NB4 (cell line): Measurements from ENCODE around the gene AR.

ENCODE experiments used
- DNase-seq: peaks from one replicate; pipeline ENCODE4 v3.0.0; 2010; ENCODE audit warnings: low read depth
- H3K4me3 ChIP-seq: one replicate; pipeline ENCODE4 v1.5.1; 2011; ENCODE audit warnings: mild to moderate bottlenecking, low read depth, low read length, moderate library complexity
- CTCF ChIP-seq: IDR thresholded peaks from one replicate; pipeline ENCODE4 v1.5.1; 2012; ENCODE audit warnings: low read depth, low read length
- MAX ChIP-seq: IDR thresholded peaks from 2 replicates; pipeline ENCODE4 v1.6.1; 2011; ENCODE audit warnings: low read depth, low read length
- MYC ChIP-seq: IDR thresholded peaks from 2 replicates; pipeline ENCODE4 v1.6.1; 2011; ENCODE audit warnings: low read depth, low read length
- POLR2A ChIP-seq: IDR thresholded peaks from 2 replicates; pipeline ENCODE4 v1.6.1; 2011; ENCODE audit warnings: mild to moderate bottlenecking; ENCODE audit not compliant: insufficient read length; ENCODE audit errors: extremely low read depth

The AR gene

GRCh38 chrX:67543818-67544217 lies at the start of gene AR:
TSS of gene AR (plus strand) at chrX:67544021. CDS start at chrX:67545147, 1,126 bp downstream.
- no peak within 1 kb of the TSS for H3K4me3 ChIP-seq
- no peak for TF ChIP-seq MYC
- no peak for DNase-seq

- no peak for TF ChIP-seq MAX
- no peak for TF ChIP-seq CTCF
- TF ChIP-seq POLR2A: no peak
- no peak for TF ChIP-seq MYC
- DNase-seq: no peak
- H3K4me3 ChIP-seq: no peak overlapping the region
These were observed 43.2 kb upstream of the AR start for GRCh38 chrX:67500617-67501016.

- DNase-seq: no peak
- TF ChIP-seq POLR2A: no peak
- TF ChIP-seq CTCF: no peak
- TF ChIP-seq MYC: no peak
- TF ChIP-seq MAX: no peak
- H3K4me3 ChIP-seq: no peak overlapping the region
These were observed 40.8 kb upstream of the AR start for GRCh38 chrX:67503004-67503403.

GRCh38 chrX:67503453-67503852 lies 40.4 kb upstream of the AR start:
- H3K4me3 ChIP-seq: no peak overlapping the region
- no peak for DNase-seq
- no peak for TF ChIP-seq CTCF
- TF ChIP-seq MYC: no peak
- no peak for TF ChIP-seq POLR2A

- H3K4me3 ChIP-seq: no peak overlapping the region
- TF ChIP-seq MYC (no peak), POLR2A (no peak), CTCF (no peak), MAX (no peak)
- DNase-seq: no peak
These were observed 23.1 kb upstream of the AR start for GRCh38 chrX:67520671-67521070.

GRCh38 chrX:67523002-67523681 lies 20.7 kb upstream of the AR start:
- TF ChIP-seq MAX (no peak), MYC (no peak), CTCF (no peak), POLR2A (no peak)
- no peak overlapping the region for H3K4me3 ChIP-seq
- DNase-seq: no peak
